COLO668 (cell line): ENCODE data around the gene CCDC74B.
A peak's percentile ranks its signal among the peaks of the same experiment; 100 is the strongest.
"Not testable (repeated sequence)": the region's sequence is repeated elsewhere in the genome, so short reads cannot be mapped to it uniquely, and the experiment has no call there.

Experiments
- DNase-seq: peaks from one replicate; lab custom pipeline; 2025; ENCODE audit not compliant: unreplicated experiment; lab: John Stamatoyannopoulos, UW

CCDC74B gene

DNA sequence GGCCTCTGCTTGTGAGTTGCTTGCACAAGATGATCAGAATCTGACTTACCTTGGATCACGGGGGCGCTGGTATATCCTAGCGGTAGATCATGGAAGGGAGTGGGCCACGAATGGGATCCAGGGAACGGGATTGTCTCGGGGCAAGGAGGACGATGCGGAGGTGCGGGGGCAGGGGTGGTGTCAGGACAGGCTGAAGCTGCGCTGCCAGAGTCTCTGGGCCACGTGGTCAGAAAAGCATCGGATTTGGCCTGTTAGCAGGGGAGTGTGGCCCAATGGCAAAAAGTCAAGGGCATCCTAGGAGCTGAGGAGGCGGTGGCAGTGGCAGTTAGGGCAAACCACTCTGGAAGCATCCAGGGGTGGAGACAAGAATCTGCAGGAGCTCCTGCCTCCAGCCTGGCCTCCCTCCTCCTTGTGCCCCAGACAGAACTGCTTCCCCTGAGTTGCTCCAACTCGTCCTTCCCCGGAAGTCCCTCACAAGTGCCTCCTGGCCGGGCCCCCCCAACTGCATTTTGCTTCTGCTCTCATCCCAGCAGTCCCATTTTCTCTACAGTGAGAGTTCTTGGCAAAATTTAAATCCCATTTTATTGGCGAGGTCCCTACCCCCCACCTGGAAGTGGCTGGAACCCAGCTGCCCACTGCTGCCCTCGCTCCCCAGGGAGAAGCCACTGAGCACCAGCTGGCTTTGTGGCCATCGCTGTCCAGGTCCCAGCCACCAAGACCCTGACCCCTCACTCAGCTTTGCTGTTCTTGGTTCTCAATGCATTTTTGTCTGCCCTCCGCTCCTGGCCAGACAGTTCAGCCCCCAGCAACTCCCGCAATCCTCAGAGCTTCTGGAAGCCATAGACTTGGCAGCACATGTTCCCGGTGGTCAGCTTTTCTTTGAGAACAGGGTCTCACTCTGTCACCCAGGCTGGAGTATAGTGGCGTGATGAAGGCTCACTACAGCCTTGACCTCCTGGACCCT is 5.6 kb upstream of the CCDC74B start:
- no peak for DNase-seq

DNA sequence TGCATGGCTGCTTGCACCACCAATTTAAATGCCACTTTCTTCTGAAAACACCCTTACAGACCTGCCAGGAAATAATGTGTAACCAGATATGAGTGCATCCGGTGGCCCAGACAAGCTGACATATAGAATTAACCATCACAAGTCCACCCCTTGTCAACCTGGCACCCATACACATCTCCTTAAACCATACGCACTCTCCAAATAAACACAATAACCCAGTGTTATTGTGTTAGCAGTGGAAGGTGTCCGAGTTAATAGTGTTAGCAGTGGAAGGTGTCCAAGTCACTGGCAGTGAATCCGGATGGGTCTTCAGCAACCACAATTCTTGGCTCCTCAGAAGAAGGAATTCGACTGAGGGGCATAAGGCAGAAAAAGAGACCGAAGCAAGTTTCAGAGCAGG is 3.6 kb upstream of the CCDC74B start:
- peak; percentile 25 for DNase-seq

DNA sequence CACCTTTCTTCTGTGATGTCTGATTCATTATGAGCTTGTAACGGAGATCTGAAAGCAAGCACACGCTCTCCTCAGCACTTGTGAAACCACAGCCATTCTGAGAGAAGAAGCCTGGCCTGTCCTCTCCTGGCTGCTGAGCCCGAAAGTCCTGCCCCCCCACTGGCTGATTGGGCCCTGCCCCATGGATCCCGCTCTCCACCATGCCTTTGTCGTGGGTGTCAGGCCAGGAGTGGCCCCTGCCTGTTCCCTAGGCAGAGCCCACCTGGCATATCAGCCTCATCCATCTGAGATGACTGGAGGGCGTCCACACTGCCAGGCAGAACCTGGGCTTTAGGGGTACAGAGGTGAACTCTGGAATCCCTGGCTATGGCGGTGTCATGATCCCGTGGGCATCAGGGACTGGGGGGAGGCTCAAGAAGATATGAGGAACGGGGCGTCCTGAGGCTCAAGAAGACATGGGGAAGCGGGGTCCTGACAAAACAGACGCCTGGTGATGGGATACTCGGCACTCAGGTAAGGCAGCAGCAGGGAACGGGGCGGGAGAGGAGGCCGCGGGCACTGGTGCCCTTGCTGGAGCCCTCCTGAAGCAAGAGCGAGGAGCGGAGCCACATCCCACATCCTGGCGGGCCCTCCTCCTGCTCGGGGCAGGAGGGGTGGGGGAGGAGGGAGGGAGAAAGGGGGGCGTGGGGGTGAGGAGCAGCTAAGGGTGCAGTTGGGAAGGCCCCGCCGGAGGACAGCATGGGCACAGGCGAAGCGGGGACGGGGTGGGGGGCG is 1.5 kb downstream of the CCDC74B start:
- DNase-seq: not testable (repeated sequence)

DNA sequence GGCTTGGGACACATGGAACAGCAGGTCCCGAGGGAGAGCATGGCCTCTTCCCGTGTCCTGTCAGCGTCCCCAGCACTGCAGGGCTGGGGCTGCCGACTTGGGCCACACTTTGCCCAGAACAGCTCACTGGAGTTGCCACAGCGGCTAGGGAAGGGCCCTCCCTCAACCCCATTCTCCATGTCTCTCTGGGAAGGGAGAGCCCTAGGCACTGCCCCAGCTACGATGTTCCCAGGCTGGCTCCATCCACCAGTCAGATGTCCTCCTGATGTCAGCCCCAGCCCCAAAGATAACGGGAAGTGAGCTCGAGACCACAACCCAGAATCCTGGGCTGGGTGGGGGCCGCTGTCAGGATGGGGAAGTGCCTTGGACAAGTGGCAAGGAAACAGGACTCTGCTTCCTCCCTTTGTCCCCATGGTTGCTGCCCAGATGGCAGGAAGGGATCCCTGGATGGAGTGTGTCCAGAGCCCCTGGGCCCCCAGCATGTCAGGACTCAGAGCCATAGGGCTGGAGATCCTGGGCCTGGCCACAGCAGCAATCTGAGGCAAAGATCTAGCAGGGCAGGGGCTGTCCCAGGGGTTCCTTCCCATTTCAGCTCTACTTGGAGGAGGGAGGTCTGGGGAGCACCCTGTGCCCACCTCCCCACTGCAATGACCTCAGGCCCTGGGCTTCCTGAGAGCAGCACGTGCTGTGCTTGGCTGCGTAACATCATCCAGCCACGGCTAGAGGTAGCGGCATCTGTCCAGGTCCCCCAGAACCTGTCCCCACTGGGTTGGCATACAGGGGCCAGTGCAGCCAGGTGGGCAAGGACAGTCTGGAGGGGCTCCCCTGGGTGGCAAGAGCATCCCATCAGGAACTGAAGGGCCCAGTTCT is 2.3 kb downstream of the CCDC74B start:
- not testable (repeated sequence) for DNase-seq

DNA sequence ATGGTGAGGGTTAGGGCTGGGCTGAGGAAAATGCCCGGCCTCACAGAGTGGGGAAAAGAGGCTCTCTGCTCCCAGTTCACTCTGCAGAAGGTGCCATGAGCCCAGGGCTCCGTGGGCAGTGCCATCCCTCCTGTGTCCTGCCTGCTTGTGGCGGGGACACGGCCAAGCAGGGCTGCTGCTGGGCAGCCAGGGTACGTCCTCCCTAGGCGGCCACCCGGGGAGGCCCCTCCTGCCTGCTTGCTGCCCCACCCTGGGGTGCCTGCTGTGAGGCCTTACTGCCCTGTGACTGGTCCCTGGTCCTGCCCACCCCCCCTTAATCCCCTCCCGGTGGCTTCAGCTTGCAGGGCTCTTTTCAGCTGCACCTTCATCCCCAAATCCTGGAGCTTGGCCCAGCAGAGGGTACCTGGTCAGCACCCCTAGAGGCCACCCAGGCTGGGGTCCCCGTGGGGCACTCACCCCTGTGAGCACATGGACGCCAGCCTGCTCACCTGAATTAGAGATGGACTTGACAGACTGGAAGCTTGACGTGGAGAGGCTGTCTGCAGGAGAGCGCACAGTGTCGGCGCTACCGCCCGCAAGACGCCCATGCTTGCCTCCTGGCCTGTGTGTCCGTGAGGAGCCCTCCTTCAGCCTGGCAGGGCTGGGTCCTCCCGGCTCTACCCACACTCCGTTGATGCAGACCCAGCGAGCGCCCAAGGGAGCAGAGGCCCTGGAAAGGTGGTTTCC is 3.1 kb downstream of the CCDC74B start:
- not testable (repeated sequence) for DNase-seq

DNA sequence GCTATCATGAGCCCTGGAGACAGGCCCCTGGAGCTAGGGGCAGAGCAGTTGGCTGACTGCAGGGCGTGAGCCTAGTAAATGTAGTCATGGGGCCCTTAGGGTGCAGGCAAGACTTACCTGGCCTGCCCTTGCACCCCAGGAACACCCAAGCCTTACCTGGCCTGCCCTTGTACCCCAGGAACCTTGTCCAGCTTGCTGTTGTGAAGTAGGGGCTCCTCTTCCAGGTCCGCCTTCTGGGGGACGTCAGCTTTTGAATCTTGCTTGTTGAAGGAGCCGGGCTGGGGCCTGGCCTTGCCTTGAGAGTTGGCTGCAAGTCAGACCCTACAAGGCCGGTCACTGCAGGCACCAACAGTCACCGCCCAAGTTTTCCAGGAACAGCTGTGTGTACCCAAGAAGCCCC is 3.9 kb downstream of the CCDC74B start:
- DNase-seq: not testable (repeated sequence)

DNA sequence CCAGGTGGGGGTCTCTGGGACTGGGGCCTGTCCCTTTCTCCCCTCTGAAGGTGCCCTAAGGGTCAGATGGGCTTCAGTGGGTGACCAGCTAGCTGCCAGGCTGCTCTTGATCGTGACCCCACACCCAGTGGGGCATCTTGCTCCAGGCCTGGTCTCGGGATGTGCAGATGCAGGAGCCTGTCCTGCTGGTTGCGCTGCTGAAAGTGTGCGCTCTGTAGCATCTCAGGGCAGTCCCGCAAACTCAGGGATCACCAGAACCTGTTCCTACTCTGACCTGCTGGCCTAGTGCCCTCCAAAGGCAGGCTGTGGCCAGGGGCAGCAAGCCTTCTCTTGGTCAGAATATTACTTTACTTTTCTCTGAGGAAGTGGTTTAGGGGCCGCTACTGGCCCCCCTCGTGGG is 4.4 kb downstream of the CCDC74B start:
- DNase-seq: not testable (repeated sequence)

DNA sequence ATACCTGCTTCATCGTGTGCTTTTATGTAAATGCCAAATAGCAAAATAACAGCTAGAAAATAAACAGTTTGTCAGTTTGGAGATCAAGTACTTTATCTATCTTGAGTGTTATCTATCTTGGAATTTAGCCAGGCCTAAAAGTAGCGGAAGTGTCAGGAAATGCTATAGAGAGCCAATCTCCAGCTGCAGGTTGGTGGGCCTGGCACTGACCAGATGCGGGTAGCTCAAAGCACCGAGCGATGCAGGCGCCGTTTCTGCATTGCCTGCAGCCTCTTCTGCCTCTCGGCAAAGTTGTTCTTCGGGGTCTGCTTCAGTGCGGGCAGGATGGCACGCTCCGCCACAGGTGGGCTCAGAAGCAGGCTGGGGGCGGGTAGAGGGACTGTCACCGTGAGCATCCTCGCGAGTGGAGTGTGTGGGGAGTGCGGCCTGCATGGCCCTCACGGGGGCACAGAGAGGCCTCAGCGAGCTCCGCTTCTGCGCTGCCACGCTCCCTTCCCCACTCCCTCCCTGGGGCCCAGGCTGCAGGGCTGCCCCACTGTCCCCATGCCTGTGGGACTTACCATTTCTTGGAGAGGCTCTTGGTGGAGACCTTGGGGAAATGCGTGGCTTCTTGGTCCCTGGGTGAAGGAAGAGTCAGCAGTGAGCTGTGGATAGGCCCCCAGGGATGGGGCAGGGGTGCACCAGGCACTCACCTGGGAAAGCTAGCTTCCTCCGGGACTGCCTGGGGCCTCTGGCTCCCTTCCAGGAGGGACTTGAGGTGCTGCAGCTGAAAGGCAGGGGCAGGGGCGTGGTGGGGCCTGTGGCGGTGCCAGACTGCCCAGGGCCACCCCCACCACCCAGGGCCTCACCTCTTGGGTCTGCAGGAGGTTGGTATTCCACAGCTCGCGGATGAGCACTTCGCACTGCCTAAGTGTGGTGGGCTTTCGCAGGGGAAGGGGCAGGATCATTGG is 5.3 kb downstream of the CCDC74B start:
- DNase-seq: not testable (repeated sequence)

DNA sequence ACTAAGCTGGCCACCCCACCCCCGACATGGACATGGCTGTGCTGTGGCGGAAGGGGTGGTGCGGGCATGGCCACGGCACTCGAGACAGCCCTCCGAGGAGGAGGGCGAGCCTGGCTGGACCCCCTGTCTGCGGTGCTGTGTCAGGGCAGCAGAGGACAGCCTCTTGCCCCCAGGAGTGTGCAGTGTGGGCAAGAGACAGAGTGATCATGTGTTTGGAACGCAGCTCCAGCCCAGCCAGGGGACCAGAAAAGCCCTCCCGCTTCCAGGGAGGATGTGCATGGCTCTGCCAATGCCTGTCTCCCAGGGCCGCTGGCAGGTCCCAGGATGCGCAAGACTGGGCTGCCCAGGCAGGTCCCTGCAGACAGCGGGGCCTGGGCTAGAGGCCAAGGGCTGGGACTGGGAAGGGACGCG is 6.1 kb downstream of the CCDC74B start:
- not testable (repeated sequence) for DNase-seq

DNA sequence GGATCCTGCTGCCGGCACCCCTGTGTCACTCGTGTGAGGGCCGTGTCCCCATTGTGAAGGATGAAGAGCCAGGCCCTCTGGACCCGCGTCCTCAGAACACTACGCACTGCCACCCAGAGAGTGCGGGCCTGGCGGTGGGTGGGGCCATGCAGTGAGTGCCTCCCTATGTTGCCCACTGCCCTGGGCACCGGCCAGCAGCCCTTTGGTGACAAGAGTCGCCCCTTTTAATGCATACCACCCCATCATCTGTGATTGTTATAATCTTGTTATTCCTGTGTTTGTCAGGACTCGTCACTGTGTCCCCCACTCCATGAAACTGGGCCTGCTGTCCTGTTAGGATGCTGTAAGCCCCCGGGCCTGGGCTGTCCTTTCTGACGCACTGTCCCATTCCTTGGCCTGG is 6.6 kb downstream of the CCDC74B start:
- not testable (repeated sequence) for DNase-seq

DNA sequence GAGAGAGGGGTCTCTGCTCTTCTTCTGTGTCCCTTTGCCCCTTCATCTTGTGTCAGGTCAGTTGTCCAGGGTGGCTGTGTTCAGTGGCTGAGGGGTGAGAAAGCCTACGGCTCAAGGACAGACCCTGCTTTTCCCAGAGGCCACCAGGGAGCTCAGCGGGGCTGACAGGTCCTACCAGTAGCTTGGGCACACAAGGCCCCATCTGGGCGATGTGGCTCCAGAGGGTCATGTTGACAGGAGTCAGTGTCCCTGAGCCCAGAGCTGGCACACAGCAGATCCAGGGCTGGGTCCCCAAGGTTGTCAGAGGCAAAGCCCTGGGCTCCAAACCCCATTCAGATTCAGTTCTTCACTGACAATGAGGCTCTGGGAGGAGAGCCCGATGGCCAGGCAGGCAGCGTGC is 7.8 kb downstream of the CCDC74B start:
- not testable (repeated sequence) for DNase-seq

DNA sequence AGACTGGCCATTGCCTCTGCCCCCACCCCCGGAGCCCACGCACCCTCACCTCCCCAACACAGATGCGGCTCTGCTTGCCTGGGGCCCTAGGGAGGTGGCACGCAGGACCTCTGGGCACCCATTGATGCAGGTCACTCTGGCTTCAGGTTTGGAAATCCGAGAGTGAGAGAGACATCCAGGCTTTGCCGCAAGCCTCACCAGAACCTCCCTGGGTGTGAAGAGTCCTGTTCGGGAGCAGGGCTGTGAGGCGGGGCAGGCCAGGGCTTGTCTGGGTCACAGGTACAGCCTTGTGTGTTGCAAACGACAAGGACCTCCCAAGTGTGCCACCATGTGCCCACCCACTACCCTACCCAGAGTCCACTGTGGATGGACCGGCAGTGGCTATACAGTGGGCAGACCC is 8.4 kb downstream of the CCDC74B start:
- DNase-seq: not testable (repeated sequence)

DNA sequence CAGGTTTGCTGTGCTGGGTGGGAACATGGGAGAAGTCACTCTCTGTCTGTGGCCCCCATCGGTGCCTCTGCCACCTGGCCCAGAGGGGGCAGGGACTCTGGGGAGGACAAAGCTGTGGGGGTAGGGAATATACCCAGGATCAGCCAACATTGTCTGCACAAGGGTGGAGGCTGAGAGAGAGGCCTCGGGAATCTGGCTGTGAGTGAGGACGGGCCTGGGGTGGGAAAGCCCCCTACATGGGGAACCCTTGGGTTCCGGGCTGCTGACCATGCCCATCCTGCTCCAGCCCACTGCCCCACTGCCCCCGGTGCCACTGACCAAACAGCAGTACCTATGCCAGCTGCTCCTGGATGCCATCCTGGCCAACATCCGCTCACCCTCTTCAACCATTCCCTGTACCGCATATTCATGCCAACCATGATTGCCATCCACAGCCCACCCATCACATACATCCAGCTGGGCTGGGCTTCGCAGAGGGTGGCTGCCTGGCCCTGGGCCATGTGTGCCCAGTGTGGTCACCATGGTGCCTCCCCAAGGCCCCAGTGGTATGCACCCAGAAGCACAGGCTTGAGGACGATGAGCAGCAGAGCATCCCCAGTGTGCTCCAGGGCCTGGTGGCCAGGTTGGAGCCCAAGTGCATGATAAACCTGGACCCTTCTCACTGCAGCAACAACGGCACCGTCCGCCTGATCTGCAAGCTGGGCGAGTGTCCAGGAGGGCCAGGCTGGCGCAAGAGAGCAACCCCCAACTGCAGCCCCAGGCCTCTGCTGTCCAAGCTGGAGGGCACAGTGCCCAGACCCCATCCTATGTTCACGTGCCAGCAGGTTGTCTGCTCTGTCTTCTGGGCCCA is 9.0 kb downstream of the CCDC74B start:
- DNase-seq: no peak

DNA sequence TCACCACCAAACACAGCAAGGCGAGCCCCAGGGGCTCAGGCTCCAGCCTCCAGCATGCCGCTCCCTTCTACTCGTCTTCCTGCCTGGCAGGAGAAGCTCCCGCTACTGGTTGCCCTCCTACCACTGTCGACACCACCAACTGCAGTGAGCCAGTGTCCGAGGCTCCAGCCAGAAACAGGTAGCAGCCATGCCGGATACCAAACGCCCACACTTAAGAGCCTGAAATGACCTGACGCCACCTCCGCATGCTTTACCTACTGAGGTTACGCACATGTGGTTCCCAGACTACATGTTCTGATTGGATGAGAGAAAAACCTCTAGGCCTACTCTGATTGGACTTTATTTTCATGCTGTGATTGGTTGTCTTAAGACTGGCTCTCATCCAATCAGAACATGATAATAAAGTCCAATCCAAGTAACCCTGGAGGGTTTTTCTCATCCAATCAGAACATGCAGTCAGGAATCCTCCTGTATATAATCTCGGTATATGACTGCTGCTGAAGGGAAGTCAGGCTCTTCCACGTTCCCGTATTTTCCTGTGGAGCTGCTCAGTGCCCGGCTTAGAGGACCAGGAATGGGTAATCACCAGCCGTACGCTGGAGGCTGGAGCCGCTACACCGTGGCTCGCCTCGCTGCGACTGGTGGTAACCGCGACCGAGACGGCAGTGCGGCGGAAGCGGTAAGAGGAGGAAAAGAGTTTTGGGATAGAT is 15.6 kb downstream of the CCDC74B start, which contains the start of gene POTEF:
Gene POTEF (minus strand): TSS at position 103 of the 710 bp plus-strand sequence. CDS start 8,707 bp downstream, outside the sequence.
- not testable (repeated sequence) for DNase-seq

DNA sequence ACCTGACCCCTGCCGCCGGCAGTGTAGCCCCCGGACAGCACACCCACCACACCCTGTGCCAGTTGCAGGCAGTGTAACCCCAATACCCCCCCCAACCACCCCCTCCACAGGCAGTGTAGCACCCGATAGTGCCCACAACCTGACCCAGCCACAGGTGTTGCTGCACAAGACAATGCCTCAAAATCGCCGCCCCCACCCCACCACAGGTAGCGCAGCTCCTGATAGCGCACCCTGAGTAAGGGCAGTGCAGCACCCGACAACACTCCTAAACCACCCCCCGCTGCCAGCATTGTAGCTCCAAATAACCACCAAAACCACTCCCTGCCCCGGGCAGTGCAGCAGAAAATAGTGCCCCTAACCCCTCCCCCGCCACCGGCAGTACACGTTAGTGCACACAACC is 16.4 kb downstream of the CCDC74B start:
- DNase-seq: not testable (repeated sequence)

DNA sequence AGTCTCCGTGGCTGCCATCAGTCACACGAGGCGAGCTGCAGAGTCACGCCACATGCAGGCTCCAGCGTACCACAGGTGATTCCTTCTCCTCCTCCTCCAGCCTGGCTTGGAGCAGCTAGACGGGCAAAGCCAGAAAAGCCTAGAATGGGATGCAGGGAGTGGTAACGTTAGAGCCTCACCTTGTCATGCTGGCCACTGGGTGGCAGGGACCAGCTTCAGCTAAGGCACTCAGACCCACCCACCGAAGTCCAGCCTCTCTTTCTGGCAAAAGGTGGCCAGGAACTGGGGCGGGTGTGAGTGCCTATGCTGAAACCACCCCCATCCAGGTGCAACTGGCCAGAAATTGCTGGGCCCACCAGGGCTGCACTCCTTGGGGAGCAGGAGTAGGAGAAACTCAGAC is 17.2 kb downstream of the CCDC74B start:
- not testable (repeated sequence) for DNase-seq

DNA sequence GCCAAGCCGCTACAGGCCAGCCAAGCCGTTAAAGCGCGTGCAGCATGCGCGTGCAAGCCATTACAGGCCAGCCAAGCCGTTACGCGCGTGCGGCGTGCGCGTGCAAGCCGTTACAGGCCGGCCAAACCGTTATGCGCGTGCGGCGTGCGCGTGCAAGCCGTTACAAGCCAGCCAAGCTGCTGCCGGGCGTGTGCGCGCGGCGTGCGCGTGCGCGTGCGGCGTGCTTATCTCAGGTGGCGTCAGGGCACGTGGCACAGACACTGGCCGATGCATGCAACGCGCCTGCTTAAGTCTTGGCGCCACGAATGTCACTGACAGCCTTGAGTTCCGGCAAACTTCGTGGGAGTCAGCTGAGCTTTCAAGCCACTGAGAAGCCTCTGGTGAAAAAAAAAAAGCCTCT is 24.0 kb downstream of the CCDC74B start:
- not testable (repeated sequence) for DNase-seq
